Measurements from ENCODE around the gene KRT34. TPM values are rescaled to one million over a fixed set of nuclear protein-coding genes. Genes with fewer than 3 reads are reported as not detected.
"Not testable (repeated sequence)": the region's sequence is repeated elsewhere in the genome, so short reads cannot be mapped to it uniquely, and the experiment has no call there.

The KRT34 gene
- total RNA-seq, 2 experiments from 2014 or later, result not detected

DNA sequence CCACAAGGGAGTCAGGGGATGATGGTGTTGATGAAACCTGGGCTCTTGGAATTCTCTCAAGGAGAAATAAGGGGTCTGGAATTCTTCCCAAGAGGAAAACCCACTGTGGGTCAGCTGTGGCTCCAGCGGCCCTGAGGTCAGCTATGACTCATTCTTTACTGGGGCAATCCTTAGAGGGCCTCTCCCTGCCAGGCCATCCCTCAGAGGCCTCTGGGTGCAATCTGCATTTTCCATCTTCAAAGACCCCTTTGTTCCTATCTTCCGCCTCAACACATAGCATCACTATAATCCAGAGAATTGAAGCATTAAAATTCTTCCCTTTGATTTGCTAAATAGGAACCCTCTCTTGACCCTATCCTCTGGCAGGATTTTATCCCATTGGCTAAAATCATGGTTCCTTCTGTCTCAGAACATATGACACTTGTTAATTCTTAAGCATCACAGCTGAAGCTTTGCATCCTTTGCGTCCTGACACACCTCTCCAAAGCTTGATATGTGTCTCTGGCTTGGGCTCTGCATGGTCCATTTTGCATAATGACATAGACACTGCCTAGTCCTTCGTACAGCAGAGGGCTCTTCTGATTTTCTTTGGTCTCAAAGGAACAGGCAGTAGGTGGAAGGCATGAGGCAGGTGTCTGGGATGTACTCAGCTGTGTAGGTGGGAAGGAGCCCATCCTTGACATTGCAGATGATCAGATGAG lies 46.6 kb upstream of the KRT34 start:
- no TSS peak for BruUV-seq (replicated peaks)
- H3K4me1 ChIP-seq (ENCODE audit: insufficient read depth, low read length, poor library complexity, severe bottlenecking), result no peaks in the 10 kb centered on the region

DNA sequence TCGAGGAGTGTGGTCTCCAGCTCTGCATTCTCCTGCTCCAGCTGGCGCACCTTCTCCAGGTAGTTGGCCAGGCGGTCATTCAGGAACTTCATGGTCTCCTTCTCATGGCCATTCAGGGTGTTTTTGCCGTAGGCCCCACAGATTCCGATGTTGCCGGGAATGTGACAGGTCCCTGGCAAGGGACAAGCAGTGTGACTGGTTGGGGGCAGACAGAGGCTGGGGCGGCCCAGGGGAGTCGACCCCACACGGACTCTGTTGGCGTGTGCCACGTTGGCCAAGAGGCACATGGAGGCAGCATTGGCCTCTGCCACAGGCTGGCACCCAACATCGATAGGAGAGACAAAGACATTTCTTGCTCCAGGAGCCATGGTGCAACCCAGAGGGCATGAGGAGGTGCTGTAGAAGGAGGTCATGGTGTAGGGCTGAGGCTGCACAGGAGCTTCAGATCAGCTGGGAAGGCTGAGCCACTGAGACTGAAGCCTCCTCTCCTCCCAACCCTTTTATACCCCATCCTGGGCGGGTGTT lies 42.1 kb upstream of the KRT34 start, which contains the start of gene KRT37:
TSS of gene KRT37 (minus strand) at position 475 of the 525 bp plus-strand sequence. CDS start at position 413, 62 bp downstream.
- Histone ChIP-seq H3K9me3 (ENCODE audit: low read length) (no peaks in the 10 kb centered on the region), H3K27ac (ENCODE audit: low read depth, low read length, poor library complexity, severe bottlenecking) (no peak within 1 kb of the TSS), H3K9me2 (ENCODE audit: insufficient read depth, low read length) (no peaks in the 10 kb centered on the region), H3K4me2 (ENCODE audit: low read length) (no peak within 1 kb of the TSS), H2AFZ (ENCODE audit: low read length) (no peak within 1 kb of the TSS), H3K4me1 (ENCODE audit: insufficient read depth, low read length, poor library complexity, severe bottlenecking) (no peaks in the 10 kb centered on the region), H3K79me2 (ENCODE audit: insufficient read depth, low read depth, low read length) (no peaks in the 10 kb centered on the region), H3K4me3 (ENCODE audit: low read depth, low read length, poor library complexity, severe bottlenecking) (no peak within 1 kb of the TSS), H4K20me1 (ENCODE audit: insufficient read depth, low read length) (no peaks in the 10 kb centered on the region), H3K36me3 (ENCODE audit: insufficient read depth, low read length) (no peaks in the 10 kb centered on the region)
- POLR2A ChIA-PET, result no interaction called here
- intact Hi-C loops (cut with micrococcal nuclease; ENCODE audit: unreplicated experiment), result no loop called here
- no TSS peak for BruUV-seq (replicated peaks)
- TF ChIP-seq, protein P1, sequence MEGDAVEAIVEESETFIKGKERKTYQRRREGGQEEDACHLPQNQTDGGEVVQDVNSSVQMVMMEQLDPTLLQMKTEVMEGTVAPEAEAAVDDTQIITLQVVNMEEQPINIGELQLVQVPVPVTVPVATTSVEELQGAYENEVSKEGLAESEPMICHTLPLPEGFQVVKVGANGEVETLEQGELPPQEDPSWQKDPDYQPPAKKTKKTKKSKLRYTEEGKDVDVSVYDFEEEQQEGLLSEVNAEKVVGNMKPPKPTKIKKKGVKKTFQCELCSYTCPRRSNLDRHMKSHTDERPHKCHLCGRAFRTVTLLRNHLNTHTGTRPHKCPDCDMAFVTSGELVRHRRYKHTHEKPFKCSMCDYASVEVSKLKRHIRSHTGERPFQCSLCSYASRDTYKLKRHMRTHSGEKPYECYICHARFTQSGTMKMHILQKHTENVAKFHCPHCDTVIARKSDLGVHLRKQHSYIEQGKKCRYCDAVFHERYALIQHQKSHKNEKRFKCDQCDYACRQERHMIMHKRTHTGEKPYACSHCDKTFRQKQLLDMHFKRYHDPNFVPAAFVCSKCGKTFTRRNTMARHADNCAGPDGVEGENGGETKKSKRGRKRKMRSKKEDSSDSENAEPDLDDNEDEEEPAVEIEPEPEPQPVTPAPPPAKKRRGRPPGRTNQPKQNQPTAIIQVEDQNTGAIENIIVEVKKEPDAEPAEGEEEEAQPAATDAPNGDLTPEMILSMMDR (conservative IDR thresholded peaks at IDR 0.05; ENCODE audit: low read length), result no peak
- no peak for TF ChIP-seq EZH2phosphoT487 (IDR thresholded peaks at IDR 0.05; ENCODE audit: borderline replicate concordance, low read depth, low read length)
- DNase-seq (ENCODE audit: low spot score), result no peak
- CTCF ChIA-PET (ENCODE audit: unreplicated experiment), result no interaction called here

More for the DNA sequence above, 46.6 kb upstream of the KRT34 start:
- Histone ChIP-seq H3K4me2 (ENCODE audit: low read length) (no peak overlapping the region), H4K20me1 (ENCODE audit: insufficient read depth, low read length) (no peaks in the 10 kb centered on the region), H3K36me3 (ENCODE audit: insufficient read depth, low read length) (no peaks in the 10 kb centered on the region), H3K27ac (ENCODE audit: low read depth, low read length, poor library complexity, severe bottlenecking) (no peak overlapping the region), H3K9me2 (ENCODE audit: insufficient read depth, low read length) (no peaks in the 10 kb centered on the region), H3K9me3 (ENCODE audit: low read length) (no peaks in the 10 kb centered on the region), H3K79me2 (ENCODE audit: insufficient read depth, low read depth, low read length) (no peaks in the 10 kb centered on the region), H3K4me3 (ENCODE audit: low read depth, low read length, poor library complexity, severe bottlenecking) (no peak overlapping the region), H2AFZ (ENCODE audit: low read length) (no peak overlapping the region)
- TF ChIP-seq, protein P1 (conservative IDR thresholded peaks at IDR 0.05; ENCODE audit: low read length), result no peak
- TF ChIP-seq EZH2phosphoT487 (IDR thresholded peaks at IDR 0.05; ENCODE audit: borderline replicate concordance, low read depth, low read length), result no peak
- CTCF ChIA-PET (ENCODE audit: unreplicated experiment), result no interaction called here
- POLR2A ChIA-PET, result no interaction called here
- no peak for DNase-seq (ENCODE audit: low spot score)
- intact Hi-C loops (cut with micrococcal nuclease; ENCODE audit: unreplicated experiment), result no loop called here

DNA sequence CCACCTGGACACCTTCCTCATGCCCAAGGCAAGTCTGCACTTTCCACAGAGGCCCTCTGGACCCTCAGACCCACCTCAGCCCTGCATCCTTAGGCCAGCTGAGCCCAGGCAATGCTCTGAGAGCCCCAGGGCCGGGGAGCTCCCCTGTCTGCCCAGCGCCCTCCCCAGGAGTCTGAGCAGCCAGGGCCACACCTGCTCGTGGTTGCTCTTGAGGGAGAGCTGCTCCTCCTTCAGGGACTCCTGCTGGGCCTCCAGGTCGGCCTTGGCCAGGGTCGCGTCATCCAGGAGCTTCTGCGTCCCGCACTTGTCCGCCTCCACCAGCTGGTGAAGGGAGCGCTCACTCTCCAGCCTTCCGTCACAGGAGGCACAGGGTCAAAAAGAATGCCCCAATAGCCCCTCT lies 40.5 kb upstream of the KRT34 start:
- H3K27ac ChIP-seq (ENCODE audit: low read depth, low read length, poor library complexity, severe bottlenecking); H3K4me3 ChIP-seq (ENCODE audit: low read depth, low read length, poor library complexity, severe bottlenecking); H3K9me2 ChIP-seq (ENCODE audit: insufficient read depth, low read length); H4K20me1 ChIP-seq (ENCODE audit: insufficient read depth, low read length); intact Hi-C loops (cut with micrococcal nuclease; ENCODE audit: unreplicated experiment); DNase-seq (ENCODE audit: low spot score); H3K36me3 ChIP-seq (ENCODE audit: insufficient read depth, low read length); POLR2A ChIA-PET; CTCF ChIA-PET (ENCODE audit: unreplicated experiment); H3K79me2 ChIP-seq (ENCODE audit: insufficient read depth, low read depth, low read length); H2AFZ ChIP-seq (ENCODE audit: low read length); BruUV-seq (replicated peaks); H3K9me3 ChIP-seq (ENCODE audit: low read length); H3K4me2 ChIP-seq (ENCODE audit: low read length); H3K4me1 ChIP-seq (ENCODE audit: insufficient read depth, low read length, poor library complexity, severe bottlenecking): not testable (repeated sequence)

All from OCI-LY7 (cell line).